Effector CD4-positive, alpha-beta T cell (primary cell): Measurements from ENCODE around the gene ERAP2.

ENCODE experiments used
- DNase-seq: peaks from one replicate; pipeline ENCODE4 v3.0.0-alpha.2; 2020

ERAP2 gene

DNA sequence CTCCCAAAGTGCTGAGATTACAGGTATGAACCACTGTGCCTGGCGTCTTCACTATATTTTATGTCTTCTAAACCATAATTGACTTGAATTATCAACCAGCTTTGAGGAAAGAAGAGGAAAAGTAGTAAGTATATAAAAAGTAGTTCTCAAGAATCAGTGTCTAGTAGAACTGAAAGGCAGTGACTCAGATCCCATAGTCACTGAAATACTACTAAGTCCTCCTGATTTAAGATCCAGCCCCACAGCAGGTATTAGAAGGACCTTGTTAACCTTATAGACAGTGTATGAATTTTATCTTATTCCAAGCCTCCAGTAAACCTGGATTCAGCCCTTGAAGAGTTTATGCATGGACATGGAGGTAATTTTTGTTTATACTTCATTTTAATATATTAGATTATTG, 91.1 kb downstream of the ERAP2 start:
- DNase-seq, result no peak

DNA sequence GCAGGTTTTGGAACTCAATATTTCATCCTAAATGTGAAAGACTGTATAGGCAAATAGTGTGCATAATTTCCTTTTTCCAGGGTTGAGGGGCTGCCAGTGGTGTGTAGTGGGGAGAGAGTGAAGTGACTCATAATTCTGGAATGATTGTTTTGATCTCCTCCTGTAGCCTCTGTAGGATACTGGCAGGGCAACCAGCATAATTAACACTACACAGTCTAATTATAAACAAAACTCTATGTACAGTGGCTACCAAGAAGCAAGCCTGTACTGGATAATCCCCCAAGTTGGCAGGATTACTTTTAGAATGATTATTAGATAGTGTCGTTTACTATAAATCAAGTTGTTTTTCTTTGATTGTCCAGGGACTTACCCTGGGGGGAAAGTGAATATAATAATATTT, 91.8 kb downstream of the ERAP2 start:
- DNase-seq, result no peak

DNA sequence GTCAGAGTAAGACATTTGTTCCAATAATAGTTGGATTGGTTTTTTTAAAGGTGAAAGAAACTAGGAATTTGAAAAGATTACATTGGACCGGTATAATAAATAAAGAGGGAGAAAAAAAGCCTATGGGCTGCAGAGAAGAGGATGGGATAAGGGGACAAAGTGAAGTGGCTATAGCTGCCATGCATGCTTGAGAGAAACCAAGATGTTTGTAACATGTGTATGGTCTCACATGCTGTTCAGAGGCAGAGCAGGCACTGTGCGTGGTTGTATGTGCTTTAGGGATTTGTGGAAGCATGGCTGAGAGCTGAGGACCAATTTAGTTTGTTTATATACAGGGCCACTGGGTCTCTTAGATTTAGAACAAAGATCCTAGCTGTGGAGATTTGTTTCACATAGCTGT, 92.3 kb downstream of the ERAP2 start:
- DNase-seq, result no peak
